NCI-H1436 treated with DMSO at 0.1 percent for 48 hours (cell line): ENCODE results near the gene VASN.

ENCODE experiments used
- DNase-seq: peaks from one replicate; lab custom pipeline; 2025; lab: John Stamatoyannopoulos, UW

Gene VASN

GRCh38 chr16:4372578-4373355 is 1.1 kb downstream of the VASN start:
- no peak for DNase-seq

DNA sequence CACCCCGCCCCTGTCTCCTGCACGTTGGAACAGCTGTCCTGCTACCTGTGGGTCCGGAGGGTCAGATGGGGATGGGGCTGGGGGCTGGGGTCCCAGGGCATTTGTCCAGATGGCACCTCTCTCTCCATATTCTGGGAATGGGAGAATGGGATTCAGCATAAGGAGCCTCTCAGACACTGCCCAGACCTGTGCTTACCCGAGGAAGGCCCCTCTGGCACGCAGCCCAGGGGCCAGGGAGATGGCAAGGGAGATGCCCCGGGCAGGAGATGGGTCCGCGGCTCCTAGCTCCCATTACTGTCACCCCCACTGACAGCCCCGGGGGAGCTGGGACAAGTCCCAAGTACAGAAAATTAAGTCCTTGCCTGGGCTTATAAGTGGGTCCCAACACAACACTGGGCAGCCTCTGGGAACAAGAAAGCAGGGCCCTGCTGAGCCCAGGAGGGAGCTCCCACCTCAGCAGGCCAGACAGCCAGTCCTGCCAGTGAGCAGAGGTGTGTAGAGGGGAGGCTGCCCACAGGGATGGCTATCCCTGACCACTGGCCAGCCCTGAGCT is 1.8 kb downstream of the VASN start:
- no peak for DNase-seq

GRCh38 chr16:4373909-4374742 is 2.5 kb downstream of the VASN start:
- DNase-seq = no peak

GRCh38 chr16:4375717-4376116 is 4.1 kb downstream of the VASN start:
- no peak for DNase-seq

- DNase-seq = no peak
Measured at GRCh38 chr16:4376126-4376892, 4.7 kb downstream of the VASN start.

- no peak for DNase-seq
Measured at GRCh38 chr16:4376893-4377572, 5.4 kb downstream of the VASN start.

DNA sequence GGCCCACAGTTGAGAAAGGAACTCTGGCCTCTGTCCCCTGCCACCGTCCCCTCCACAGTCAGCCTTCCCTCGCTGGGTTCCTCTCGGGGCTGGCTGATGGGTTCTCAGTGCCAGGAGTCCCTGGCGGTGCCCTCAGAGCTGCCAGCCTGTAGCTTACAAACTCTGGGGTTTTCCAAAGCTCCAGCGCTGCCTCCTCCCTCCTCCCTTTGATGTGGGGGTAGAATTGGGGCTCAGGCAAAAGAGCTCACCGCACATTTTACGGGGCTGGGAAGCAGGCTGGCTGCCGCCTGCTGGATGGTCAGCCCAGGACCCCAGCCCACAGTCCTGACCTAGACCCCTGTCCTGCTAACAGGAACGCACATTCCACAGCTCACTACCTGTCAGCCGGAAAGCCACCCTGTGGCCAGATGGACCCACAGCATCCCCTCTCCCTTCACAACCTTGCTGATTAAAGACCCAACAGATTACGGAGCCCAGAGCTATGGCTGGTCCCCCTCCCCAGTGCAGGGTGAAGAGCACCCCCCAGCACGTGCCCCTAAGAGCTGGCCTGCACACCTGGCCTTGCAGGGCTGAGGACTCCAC is 6.0 kb downstream of the VASN start:
- no peak for DNase-seq

DNA sequence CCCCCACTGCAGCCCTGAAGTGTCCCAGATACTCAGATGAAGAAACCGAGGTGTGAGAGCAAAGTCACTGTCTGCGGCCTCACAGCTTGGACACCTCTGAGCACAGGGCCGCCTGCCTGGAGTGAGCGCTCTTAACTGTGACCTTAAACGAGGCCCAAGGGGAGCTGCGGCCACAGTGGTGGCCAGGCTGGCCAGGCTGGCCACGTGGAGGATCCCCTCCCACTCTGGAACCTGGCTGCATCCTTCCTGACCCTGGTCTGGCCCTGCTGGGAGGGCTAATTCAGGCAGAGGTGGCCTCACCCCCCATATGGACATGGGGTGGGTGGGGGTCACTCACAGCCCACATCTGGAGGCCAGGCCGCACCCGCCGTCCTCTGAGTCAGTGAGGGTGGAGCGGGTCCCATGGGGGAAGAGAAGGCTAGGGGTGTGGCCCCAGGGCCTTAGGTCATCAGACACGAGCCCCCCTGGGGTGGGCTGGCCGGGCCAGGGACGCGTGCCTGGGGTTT is 6.6 kb downstream of the VASN start:
- no peak for DNase-seq

- DNase-seq = no peak
Measured at GRCh38 chr16:4378999-4379690, 7.5 kb downstream of the VASN start.

- no peak for DNase-seq
Measured at GRCh38 chr16:4380119-4381063, 8.7 kb downstream of the VASN start.

GRCh38 chr16:4381072-4381934 is 9.7 kb downstream of the VASN start:
- DNase-seq = no peak

DNA sequence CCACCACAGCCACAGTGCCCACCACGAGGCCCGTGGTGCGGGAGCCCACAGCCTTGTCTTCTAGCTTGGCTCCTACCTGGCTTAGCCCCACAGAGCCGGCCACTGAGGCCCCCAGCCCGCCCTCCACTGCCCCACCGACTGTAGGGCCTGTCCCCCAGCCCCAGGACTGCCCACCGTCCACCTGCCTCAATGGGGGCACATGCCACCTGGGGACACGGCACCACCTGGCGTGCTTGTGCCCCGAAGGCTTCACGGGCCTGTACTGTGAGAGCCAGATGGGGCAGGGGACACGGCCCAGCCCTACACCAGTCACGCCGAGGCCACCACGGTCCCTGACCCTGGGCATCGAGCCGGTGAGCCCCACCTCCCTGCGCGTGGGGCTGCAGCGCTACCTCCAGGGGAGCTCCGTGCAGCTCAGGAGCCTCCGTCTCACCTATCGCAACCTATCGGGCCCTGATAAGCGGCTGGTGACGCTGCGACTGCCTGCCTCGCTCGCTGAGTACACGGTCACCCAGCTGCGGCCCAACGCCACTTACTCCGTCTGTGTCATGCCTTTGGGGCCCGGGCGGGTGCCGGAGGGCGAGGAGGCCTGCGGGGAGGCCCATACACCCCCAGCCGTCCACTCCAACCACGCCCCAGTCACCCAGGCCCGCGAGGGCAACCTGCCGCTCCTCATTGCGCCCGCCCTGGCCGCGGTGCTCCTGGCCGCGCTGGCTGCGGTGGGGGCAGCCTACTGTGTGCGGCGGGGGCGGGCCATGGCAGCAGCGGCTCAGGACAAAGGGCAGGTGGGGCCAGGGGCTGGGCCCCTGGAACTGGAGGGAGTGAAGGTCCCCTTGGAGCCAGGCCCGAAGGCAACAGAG is 10.5 kb downstream of the VASN start:
- DNase-seq = no peak

GRCh38 chr16:4382795-4383357 is 11.2 kb downstream of the VASN start:
- DNase-seq = no peak

DNA sequence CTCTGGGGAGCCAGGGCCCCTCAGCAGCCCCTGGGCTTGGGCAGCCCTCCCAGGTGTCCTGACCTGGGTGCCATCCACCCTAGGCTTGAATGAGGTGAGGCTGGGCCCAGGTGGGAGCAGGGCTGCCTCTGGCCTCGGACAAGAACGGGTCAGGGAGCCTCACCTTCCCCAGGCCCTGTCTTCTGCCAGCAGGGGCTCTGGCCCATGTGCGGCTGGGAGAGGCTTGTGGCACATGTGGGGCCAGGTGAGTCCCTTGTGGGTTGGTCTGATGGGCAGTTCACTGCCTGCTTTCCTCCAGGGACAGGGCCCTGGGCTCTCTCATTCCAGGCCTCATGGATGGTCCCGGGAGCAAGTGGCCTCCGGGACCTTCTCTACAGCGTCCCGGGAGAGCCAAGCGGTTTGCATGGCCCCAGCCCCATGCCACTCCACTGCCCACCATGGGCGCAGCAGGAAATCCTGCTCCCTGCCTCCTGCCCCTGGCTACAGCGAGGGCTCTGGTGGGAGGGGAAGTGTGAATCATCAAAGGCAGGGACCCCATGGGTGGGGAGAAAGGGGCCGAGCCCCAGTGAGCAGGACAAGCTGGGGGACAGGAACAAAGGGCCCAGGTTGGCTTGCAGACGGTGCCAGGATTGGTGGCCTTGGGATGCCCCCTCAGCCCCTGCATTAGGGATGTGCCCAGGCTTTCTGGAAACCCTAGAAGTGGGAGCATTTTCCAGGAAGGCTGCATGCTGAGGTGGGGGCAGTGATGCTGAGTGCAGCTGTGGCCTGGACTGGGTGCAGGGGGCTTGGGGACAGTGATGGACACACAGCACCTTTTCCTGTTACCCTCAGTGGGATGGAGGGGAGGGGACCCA is 12.2 kb downstream of the VASN start:
- DNase-seq = no peak

GRCh38 chr16:4384509-4384942 is 12.9 kb downstream of the VASN start:
- no peak for DNase-seq
